Measurements from ENCODE around the gene CADPS2.

CADPS2 gene

GRCh38 chr7:122886357-122887081, at the start of gene CADPS2:
Gene CADPS2 (minus strand): TSS chr7:122886460. CDS start chr7:122886337, 123 bp downstream.
- TF ChIP-seq EP300 (IDR thresholded peaks at IDR 0.05; ENCODE audit: borderline replicate concordance) (no peak), MAX (IDR thresholded peaks at IDR 0.05) (peak; percentile 94), TAF1 (IDR thresholded peaks at IDR 0.05; ENCODE audit: low read depth) (no peak), RAD21 (IDR thresholded peaks at IDR 0.05; ENCODE audit: low read depth) (no peak), FOXM1 (IDR thresholded peaks at IDR 0.05; ENCODE audit: borderline replicate concordance, low read depth) (no peak), REST (IDR thresholded peaks at IDR 0.05; ENCODE audit: low read depth) (no peak), YY1 (IDR thresholded peaks at IDR 0.05; ENCODE audit: low read depth) (no peak), USF1 (IDR thresholded peaks at IDR 0.05) (no peak)

- TF ChIP-seq YY1 (IDR thresholded peaks at IDR 0.05; ENCODE audit: low read depth) (no peak), TCF12 (IDR thresholded peaks at IDR 0.05; ENCODE audit: low read depth) (no peak), REST (IDR thresholded peaks at IDR 0.05; ENCODE audit: low read depth) (no peak), CEBPB (IDR thresholded peaks at IDR 0.05) (no peak), ZBTB7A (IDR thresholded peaks at IDR 0.05; ENCODE audit: low read depth) (no peak), EP300 (IDR thresholded peaks at IDR 0.05; ENCODE audit: borderline replicate concordance) (no peak), CREB1 (IDR thresholded peaks at IDR 0.05; ENCODE audit: low read depth) (no peak), EGR1 (IDR thresholded peaks at IDR 0.05) (no peak), NFIC (IDR thresholded peaks at IDR 0.05) (no peak), FOXM1 (IDR thresholded peaks at IDR 0.05; ENCODE audit: borderline replicate concordance, low read depth) (no peak), TAF1 (IDR thresholded peaks at IDR 0.05; ENCODE audit: low read depth) (no peak), RAD21 (IDR thresholded peaks at IDR 0.05; ENCODE audit: low read depth) (no peak), MAX (IDR thresholded peaks at IDR 0.05) (no peak), USF1 (IDR thresholded peaks at IDR 0.05) (no peak), TEAD4 (IDR thresholded peaks at IDR 0.05) (no peak)
Observed at GRCh38 chr7:122935620-122936019, 49.4 kb upstream of the CADPS2 start.

GRCh38 chr7:122919643-122920181, 33.5 kb upstream of the CADPS2 start:
- TF ChIP-seq NFIC (IDR thresholded peaks at IDR 0.05) (no peak), ZBTB7A (IDR thresholded peaks at IDR 0.05; ENCODE audit: low read depth) (no peak), TCF12 (IDR thresholded peaks at IDR 0.05; ENCODE audit: low read depth) (no peak), MAX (IDR thresholded peaks at IDR 0.05) (no peak), CREB1 (IDR thresholded peaks at IDR 0.05; ENCODE audit: low read depth) (no peak), TAF1 (IDR thresholded peaks at IDR 0.05; ENCODE audit: low read depth) (no peak), RAD21 (IDR thresholded peaks at IDR 0.05; ENCODE audit: low read depth) (no peak), EGR1 (IDR thresholded peaks at IDR 0.05) (no peak), EP300 (IDR thresholded peaks at IDR 0.05; ENCODE audit: borderline replicate concordance) (no peak), YY1 (IDR thresholded peaks at IDR 0.05; ENCODE audit: low read depth) (no peak), FOXM1 (IDR thresholded peaks at IDR 0.05; ENCODE audit: borderline replicate concordance, low read depth) (no peak), REST (IDR thresholded peaks at IDR 0.05; ENCODE audit: low read depth) (no peak), TEAD4 (IDR thresholded peaks at IDR 0.05) (no peak), CEBPB (IDR thresholded peaks at IDR 0.05) (no peak), USF1 (IDR thresholded peaks at IDR 0.05) (no peak)
